ENCODE measurements around the gene PPP1R15A.

Gene PPP1R15A

GRCh38 chr19:48920949-48921348, 48.7 kb downstream of the PPP1R15A start:
- H3K9ac ChIP-seq (ENCODE audit: low read length) = no peak overlapping the region
- H3K4me3 ChIP-seq (ENCODE audit: low read length) = no peak overlapping the region
- H3K27me3 ChIP-seq (replicated peaks; ENCODE audit: control insufficient read depth, insufficient read depth, low read length) = no peaks in the 10 kb centered on the region
- no peak for DNase-seq (ENCODE audit: low read depth)
- peaks cover 46% of the 10 kb centered on the region for H3K36me3 ChIP-seq (ENCODE audit: control insufficient read depth, insufficient read depth, low read length, severe bottlenecking)
- no peaks in the 10 kb centered on the region for H3K9me3 ChIP-seq (ENCODE audit: control insufficient read depth, low read length)
- no peaks in the 10 kb centered on the region for H3K4me1 ChIP-seq (ENCODE audit: control insufficient read depth, insufficient read depth, low read length)

DNA sequence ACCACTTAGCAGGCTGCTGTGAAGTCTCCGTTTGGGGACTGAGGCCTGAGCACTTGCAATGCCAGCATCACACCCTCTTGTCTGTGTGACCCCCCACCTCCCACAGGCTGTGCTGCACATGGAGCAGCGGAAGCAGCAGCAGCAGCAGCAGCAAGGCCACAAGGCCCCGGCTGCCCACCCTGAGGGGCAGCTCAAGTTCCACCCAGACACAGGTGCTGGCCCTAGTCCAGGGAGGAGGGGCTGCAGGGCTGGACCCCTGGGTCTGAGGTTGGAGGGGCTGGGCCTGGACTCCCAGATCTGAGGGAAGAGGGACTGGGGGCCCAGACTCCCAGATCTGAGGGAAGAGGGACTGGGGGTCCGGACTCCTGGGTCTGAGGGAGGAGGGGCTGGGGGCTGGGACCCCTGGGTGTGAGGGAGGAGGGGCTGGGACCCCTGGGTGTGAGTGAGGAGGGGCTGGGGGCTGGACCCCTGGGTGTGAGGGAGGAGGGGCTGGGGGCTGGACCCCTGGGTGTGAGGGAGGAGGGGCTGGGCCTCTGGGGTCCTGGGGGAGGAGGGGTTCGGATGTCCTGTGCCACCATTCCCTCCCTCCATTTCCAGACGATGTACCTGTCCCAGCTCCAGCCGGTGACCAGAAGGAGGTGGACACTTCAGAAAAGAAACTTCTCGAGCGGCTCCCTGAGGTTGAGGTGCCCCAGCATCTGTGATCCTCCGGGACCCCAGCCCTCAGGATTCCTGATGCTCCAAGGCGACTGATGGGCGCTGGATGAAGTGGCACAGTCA, 49.7 kb downstream of the PPP1R15A start:
- Histone ChIP-seq H3K4me1 (ENCODE audit: control insufficient read depth, insufficient read depth, low read length) (peaks cover 8% of the 10 kb centered on the region), H3K9me3 (ENCODE audit: control insufficient read depth, low read length) (no peaks in the 10 kb centered on the region), H3K9ac (ENCODE audit: low read length) (no peak overlapping the region), H3K4me3 (ENCODE audit: low read length) (no peak overlapping the region), H3K36me3 (ENCODE audit: control insufficient read depth, insufficient read depth, low read length, severe bottlenecking) (peaks cover 42% of the 10 kb centered on the region), H3K27me3 (replicated peaks; ENCODE audit: control insufficient read depth, insufficient read depth, low read length) (no peaks in the 10 kb centered on the region)
- DNase-seq (ENCODE audit: low read depth) = no peak

DNA sequence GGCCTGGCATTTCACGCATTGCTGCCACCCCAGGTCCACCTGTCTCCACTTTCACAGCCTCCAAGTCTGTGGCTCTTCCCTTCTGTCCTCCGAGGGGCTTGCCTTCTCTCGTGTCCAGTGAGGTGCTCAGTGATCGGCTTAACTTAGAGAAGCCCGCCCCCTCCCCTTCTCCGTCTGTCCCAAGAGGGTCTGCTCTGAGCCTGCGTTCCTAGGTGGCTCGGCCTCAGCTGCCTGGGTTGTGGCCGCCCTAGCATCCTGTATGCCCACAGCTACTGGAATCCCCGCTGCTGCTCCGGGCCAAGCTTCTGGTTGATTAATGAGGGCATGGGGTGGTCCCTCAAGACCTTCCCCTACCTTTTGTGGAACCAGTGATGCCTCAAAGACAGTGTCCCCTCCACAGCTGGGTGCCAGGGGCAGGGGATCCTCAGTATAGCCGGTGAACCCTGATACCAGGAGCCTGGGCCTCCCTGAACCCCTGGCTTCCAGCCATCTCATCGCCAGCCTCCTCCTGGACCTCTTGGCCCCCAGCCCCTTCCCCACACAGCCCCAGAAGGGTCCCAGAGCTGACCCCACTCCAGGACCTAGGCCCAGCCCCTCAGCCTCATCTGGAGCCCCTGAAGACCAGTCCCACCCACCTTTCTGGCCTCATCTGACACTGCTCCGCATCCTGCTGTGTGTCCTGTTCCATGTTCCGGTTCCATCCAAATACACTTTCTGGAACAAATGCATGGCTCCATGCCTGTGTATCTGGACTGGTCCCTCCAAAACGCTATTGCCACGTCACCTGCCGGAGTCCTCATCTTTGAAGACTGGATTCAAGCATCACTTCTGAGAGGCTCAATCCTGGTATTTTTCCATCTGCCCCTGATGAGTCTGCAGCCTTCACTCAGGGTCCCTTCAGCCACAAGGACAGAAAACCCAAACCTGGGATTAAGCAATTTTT, 50.6 kb downstream of the PPP1R15A start:
- Histone ChIP-seq H3K9me3 (ENCODE audit: control insufficient read depth, low read length) (no peaks in the 10 kb centered on the region), H3K27me3 (replicated peaks; ENCODE audit: control insufficient read depth, insufficient read depth, low read length) (no peaks in the 10 kb centered on the region), H3K4me1 (ENCODE audit: control insufficient read depth, insufficient read depth, low read length) (peaks cover 12% of the 10 kb centered on the region), H3K9ac (ENCODE audit: low read length) (no peak overlapping the region), H3K4me3 (ENCODE audit: low read length) (no peak overlapping the region), H3K36me3 (ENCODE audit: control insufficient read depth, insufficient read depth, low read length, severe bottlenecking) (peaks cover 39% of the 10 kb centered on the region)
- no peak for DNase-seq (ENCODE audit: low read depth)

GRCh38 chr19:48925240-48925843, 53.1 kb downstream of the PPP1R15A start:
- Histone ChIP-seq H3K4me3 (ENCODE audit: low read length) (no peak overlapping the region), H3K27me3 (replicated peaks; ENCODE audit: control insufficient read depth, insufficient read depth, low read length) (no peaks in the 10 kb centered on the region), H3K4me1 (ENCODE audit: control insufficient read depth, insufficient read depth, low read length) (peaks cover 12% of the 10 kb centered on the region), H3K9me3 (ENCODE audit: control insufficient read depth, low read length) (no peaks in the 10 kb centered on the region), H3K9ac (ENCODE audit: low read length) (no peak overlapping the region), H3K36me3 (ENCODE audit: control insufficient read depth, insufficient read depth, low read length, severe bottlenecking) (peaks cover 18% of the 10 kb centered on the region)
- peak; percentile 40 for DNase-seq (ENCODE audit: low read depth)

Data from adipocyte (in vitro differentiated cells).